Measurements from ENCODE around the gene TCP11L1.

GRCh38 chr11:33021937-33022336, 17.4 kb upstream of the TCP11L1 start:
- no peak for TF ChIP-seq ZBTB7A (IDR thresholded peaks at IDR 0.05; ENCODE audit: low read depth)
- TF ChIP-seq EGR1 (IDR thresholded peaks at IDR 0.05): no peak
- no peak for TF ChIP-seq RAD21 (IDR thresholded peaks at IDR 0.05; ENCODE audit: low read depth)
- TF ChIP-seq FOXM1 (IDR thresholded peaks at IDR 0.05; ENCODE audit: borderline replicate concordance, low read depth): no peak
- no peak for TF ChIP-seq EP300 (IDR thresholded peaks at IDR 0.05; ENCODE audit: borderline replicate concordance)
- no peak for TF ChIP-seq MAX (IDR thresholded peaks at IDR 0.05)
- no peak for TF ChIP-seq YY1 (IDR thresholded peaks at IDR 0.05; ENCODE audit: low read depth)
- no peak for TF ChIP-seq CEBPB (IDR thresholded peaks at IDR 0.05)
- TF ChIP-seq TAF1 (IDR thresholded peaks at IDR 0.05; ENCODE audit: low read depth): no peak
